ENCODE measurements around the gene OR52E5. TPM values are rescaled to one million over a fixed set of nuclear protein-coding genes. Genes with fewer than 3 reads are reported as not detected.

The OR52E5 gene
- total RNA-seq: not detected in 2 replicates

DNA sequence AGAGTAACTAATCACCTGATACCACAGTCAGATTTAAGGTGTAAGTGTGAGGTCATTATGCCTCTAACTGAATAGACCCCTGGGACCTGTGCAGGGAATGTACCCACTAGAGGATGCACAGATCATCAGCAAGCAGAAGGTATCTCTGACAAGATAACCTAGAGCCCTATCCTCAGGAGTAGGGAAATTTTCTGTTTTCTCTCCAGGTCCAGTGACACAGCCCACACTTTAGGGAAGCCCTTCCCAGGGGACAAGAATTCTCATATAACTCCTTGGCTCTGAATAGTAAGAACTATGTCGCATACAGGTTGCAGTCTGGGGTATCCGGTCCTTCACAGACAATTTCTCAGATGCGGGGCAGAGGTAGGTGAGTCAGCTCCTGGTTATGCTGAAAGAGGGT lies at the start of gene OR52E5:
TSS of gene OR52E5 (plus strand) at position 301 of the 400 bp plus-strand sequence. CDS start 7,569 bp downstream, outside the sequence.

DNA sequence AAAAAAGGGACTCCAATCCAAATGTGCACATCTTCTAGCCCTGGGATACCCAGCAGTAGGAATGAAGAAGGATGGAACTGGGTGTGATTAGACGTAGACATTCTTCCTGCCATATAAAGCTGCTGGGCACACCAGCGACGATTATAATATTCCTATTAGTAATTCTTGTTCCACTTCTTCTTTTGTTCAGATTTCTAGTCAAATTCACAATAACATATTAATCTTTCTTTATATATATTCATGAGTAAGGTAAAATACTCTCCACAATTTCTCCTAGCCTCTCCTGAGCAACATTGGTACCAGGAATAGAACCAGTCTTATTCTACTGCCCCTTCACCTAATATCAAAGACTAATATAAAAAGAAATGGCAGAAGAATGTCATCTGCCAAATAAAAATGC lies 35.4 kb upstream of the OR52E5 start, which contains the start of gene OR52E8:
TSS of gene OR52E8 (minus strand) at position 101 of the 400 bp plus-strand sequence. CDS start at position 101, 0 bp downstream.

DNA sequence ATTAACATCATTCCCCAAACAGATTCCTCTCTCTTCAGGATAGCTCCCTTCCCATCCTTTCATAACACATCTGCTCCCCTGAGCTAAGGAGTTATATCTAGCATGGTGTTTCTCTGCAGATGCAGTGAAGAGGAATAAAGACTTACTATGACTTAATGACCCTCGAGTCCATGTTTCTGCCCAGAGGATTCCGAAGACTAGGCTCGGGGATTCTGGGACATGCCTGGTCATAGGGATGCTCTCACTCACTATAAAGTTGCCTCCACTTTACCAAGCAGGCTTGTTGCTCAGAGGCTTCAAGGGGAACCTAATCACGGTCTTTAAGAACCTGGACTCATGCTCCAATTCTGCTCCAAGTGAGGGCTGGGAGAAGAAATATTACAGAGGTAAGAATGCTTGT lies 12.7 kb upstream of the OR52E5 start, which contains the start of gene OR52E4:
TSS of gene OR52E4 (plus strand) at position 301 of the 400 bp plus-strand sequence. CDS start 3,664 bp downstream, outside the sequence.

GRCh38 chr11:5941951-5942350 lies 48.9 kb downstream of the OR52E5 start, which contains the start of gene OR56A3:
OR56A3 (plus strand) TSS chr11:5942251; CDS start chr11:5947347, 5,096 bp downstream.

Other genes starting within 250 kb of the OR52E5 start
- 22.8 and 31.9 TPM in 2 replicates for gene TRIM5, start 208.1 kb upstream of the OR52E5 start, total RNA-seq
- 49.6 and 55.1 TPM in 2 replicates for gene TRIM22, start 203.4 kb upstream of the OR52E5 start, total RNA-seq
- gene OR56B1, start 156.8 kb upstream of the OR52E5 start, total RNA-seq: not detected in 2 replicates
- gene OR52N4, start 139.0 kb upstream of the OR52E5 start, total RNA-seq: not detected in 2 replicates
- not detected in 2 replicates for gene OR52N5, start 109.9 kb upstream of the OR52E5 start, total RNA-seq
- not detected in 2 replicates for gene OR52N1, start 101.9 kb upstream of the OR52E5 start, total RNA-seq
- not detected in 2 replicates for gene OR52N2, start 84.3 kb upstream of the OR52E5 start, total RNA-seq
- not detected in 2 replicates for gene OR52E6, start 51.3 kb upstream of the OR52E5 start, total RNA-seq
- not detected in 2 replicates for gene OR52E8, start 35.5 kb upstream of the OR52E5 start, total RNA-seq
- not detected in 2 replicates for gene OR52E4, start 12.6 kb upstream of the OR52E5 start, total RNA-seq
- gene OR56A3, start 49.0 kb downstream of the OR52E5 start, total RNA-seq: not detected in 2 replicates
- gene OR56A5, start 75.3 kb downstream of the OR52E5 start, total RNA-seq: not detected in 2 replicates
- not detected in 2 replicates for gene OR52L1, start 93.8 kb downstream of the OR52E5 start, total RNA-seq
- gene OR56A4, start 113.7 kb downstream of the OR52E5 start, total RNA-seq: not detected in 2 replicates
- not detected in 2 replicates for gene OR56A1, start 137.6 kb downstream of the OR52E5 start, total RNA-seq
- not detected in 2 replicates for gene OR56B4, start 214.5 kb downstream of the OR52E5 start, total RNA-seq